Stimulated activated CD8-positive, alpha-beta memory T cell treated with anti-CD3 and anti-CD28 coated beads, Interleukin-12 subunit alpha, Interleukin-12 subunit beta, amount 100 ng/mL, for 4 hours (primary cell): ENCODE measurements around the gene SAMD13.

Experiments
- DNase-seq: peaks from one replicate; pipeline ENCODE4 v3.0.0-alpha.2; 2020; ENCODE audit warnings: low read depth

The SAMD13 gene

GRCh38 chr1:84345220-84345619, 43.7 kb downstream of the SAMD13 start:
- no peak for DNase-seq

GRCh38 chr1:84347271-84347931, 45.9 kb downstream of the SAMD13 start:
- no peak for DNase-seq

- DNase-seq: no peak
Measured at GRCh38 chr1:84347932-84348555, 46.5 kb downstream of the SAMD13 start.

GRCh38 chr1:84348759-84349158, 47.3 kb downstream of the SAMD13 start:
- DNase-seq: no peak

GRCh38 chr1:84350104-84350503, 48.6 kb downstream of the SAMD13 start:
- DNase-seq: no peak

- no peak for DNase-seq
Measured at GRCh38 chr1:84350550-84350949, 49.0 kb downstream of the SAMD13 start.

GRCh38 chr1:84352298-84353106, 51.0 kb downstream of the SAMD13 start:
- DNase-seq: no peak

GRCh38 chr1:84353695-84354094, 52.2 kb downstream of the SAMD13 start:
- DNase-seq: no peak

GRCh38 chr1:84355556-84355955, 54.0 kb downstream of the SAMD13 start:
- no peak for DNase-seq

- DNase-seq: no peak
Measured at GRCh38 chr1:84356881-84357280, 55.4 kb downstream of the SAMD13 start.

GRCh38 chr1:84358695-84359094, 57.2 kb downstream of the SAMD13 start:
- DNase-seq: no peak

GRCh38 chr1:84360316-84360715, 58.8 kb downstream of the SAMD13 start:
- DNase-seq: no peak

GRCh38 chr1:84361796-84362195, 60.3 kb downstream of the SAMD13 start:
- no peak for DNase-seq

GRCh38 chr1:84363019-84363418, 61.5 kb downstream of the SAMD13 start:
- DNase-seq: no peak

GRCh38 chr1:84363622-84364021, 62.1 kb downstream of the SAMD13 start:
- DNase-seq: no peak

GRCh38 chr1:84365225-84366221, 64.0 kb downstream of the SAMD13 start:
- DNase-seq: peak; percentile 2

- no peak for DNase-seq
Measured at GRCh38 chr1:84366786-84367185, 65.3 kb downstream of the SAMD13 start.

- no peak for DNase-seq
Measured at GRCh38 chr1:84367219-84367618, 65.7 kb downstream of the SAMD13 start.

GRCh38 chr1:84368441-84368840, 66.9 kb downstream of the SAMD13 start:
- DNase-seq: no peak

GRCh38 chr1:84370266-84370665, 68.8 kb downstream of the SAMD13 start:
- no peak for DNase-seq

GRCh38 chr1:84370831-84371394, 69.4 kb downstream of the SAMD13 start:
- DNase-seq: no peak
